Cardiac fibroblast (primary cell): ENCODE data around the gene VARS1.
"Not testable (repeated sequence)": the region's sequence is repeated elsewhere in the genome, so short reads cannot be mapped to it uniquely, and the experiment has no call there.

ENCODE experiments used
- DNase-seq, 2 donors: peaks; one replicate each; pipeline versions ENCODE4 v3.0.0 to v3.0.0-alpha.2; 2010; ENCODE audit warnings: low read depth in 2 of 2
- H3K4me3 ChIP-seq, 2 donors: replicated peaks in 1 of 2; 1 replicate in 1 of 2; 2 replicates in 1 of 2; pipeline ENCODE4 v1.5.1; 2011; ENCODE audit warnings: low read depth in 2 of 2, low read length in 2 of 2, mild to moderate bottlenecking in 2 of 2, moderate library complexity in 1 of 2
- CTCF ChIP-seq: IDR thresholded peaks from one replicate; pipeline ENCODE4 v1.5.1; 2011; ENCODE audit warnings: low read depth, mild to moderate bottlenecking, low read length, inconsistent platforms

VARS1 gene

GRCh38 chr6:31795616-31796298, at the start of gene VARS1:
Gene VARS1, minus strand, starts transcription at chr6:31795752. Its CDS starts 535 bp downstream, at chr6:31795217.
- H3K4me3 ChIP-seq: peak within 1 kb of the TSS; percentile 85 to 86
- peak; percentile 90 to 94 for DNase-seq
- TF ChIP-seq CTCF: peak; percentile 58

- TF ChIP-seq CTCF: no peak
- no peak overlapping the region for H3K4me3 ChIP-seq
- DNase-seq: no peak
These were observed 49.0 kb upstream of the VARS1 start for GRCh38 chr6:31844507-31844906.

- no peak for TF ChIP-seq CTCF
- H3K4me3 ChIP-seq: no peak overlapping the region
- no peak for DNase-seq
These were observed 46.5 kb upstream of the VARS1 start for GRCh38 chr6:31842053-31842452.

GRCh38 chr6:31839779-31840126, 44.2 kb upstream of the VARS1 start:
- DNase-seq, H3K4me3 ChIP-seq: not testable (repeated sequence)

GRCh38 chr6:31838968-31839367, 43.4 kb upstream of the VARS1 start:
- DNase-seq: no peak
- TF ChIP-seq CTCF: no peak
- H3K4me3 ChIP-seq: no peak overlapping the region

- H3K4me3 ChIP-seq: peak overlapping the region; percentile 78 to 97
- not testable (repeated sequence) for DNase-seq
These were observed 42.6 kb upstream of the VARS1 start for GRCh38 chr6:31838114-31838553.

GRCh38 chr6:31837369-31838113, 42.0 kb upstream of the VARS1 start:
- peak overlapping the region; percentile 78 to 97 for H3K4me3 ChIP-seq
- DNase-seq: peak; percentile 25 to 49
- no peak for TF ChIP-seq CTCF
